HepG2 (cell line): Measurements from ENCODE around the gene SERAC1. TPM values are rescaled to one million over a fixed set of nuclear protein-coding genes. Genes with fewer than 3 reads are reported as not detected.
A peak's percentile ranks its signal among the peaks of the same experiment; 100 is the strongest.

Experiments used
- BORCS8-MEF2B ChIP-seq: sonication (generic); formaldehyde crosslinking; IDR thresholded peaks from 2 replicates; pipeline ENCODE4 v1.8.0; 2022; ENCODE audit warnings: mild to moderate bottlenecking, missing genetic modification reagents
- BRD4 ChIP-seq: sonication (generic); formaldehyde crosslinking; IDR thresholded peaks from 2 replicates; pipeline ENCODE4 v1.4.0; 2020; ENCODE audit warnings: missing genetic modification reagents
- CENPX ChIP-seq: sonication (generic); formaldehyde crosslinking; IDR thresholded peaks from 2 replicates; pipeline ENCODE4 v1.9.0; 2021; ENCODE audit warnings: mild to moderate bottlenecking, missing genetic modification reagents, moderate library complexity
- CHD2 ChIP-seq: IDR thresholded peaks from 2 replicates; pipeline ENCODE4 v1.6.1; 2011; ENCODE audit warnings: low read depth, low read length, improper control_type of control experiment
- DNMT3B ChIP-seq: conservative IDR thresholded peaks from 2 replicates; pipeline ENCODE4 v1.6.1; 2016; ENCODE audit warnings: missing biosample characterization, control low read depth
- HNRNPUL1 ChIP-seq: fragments of 200-400 bp; formaldehyde crosslinking; IDR thresholded peaks from 2 replicates; pipeline ENCODE4 v1.6.1; 2017; ENCODE audit warnings: low read depth, mild to moderate bottlenecking, low read length, moderate library complexity
- KLF11 ChIP-seq: IDR thresholded peaks from 2 replicates; pipeline ENCODE4 v1.6.1; 2016; ENCODE audit warnings: missing compliant biosample characterization
- NFKB2 ChIP-seq: sonication (generic); formaldehyde crosslinking; IDR thresholded peaks from 2 replicates; pipeline ENCODE4 v1.4.0; 2020; ENCODE audit warnings: missing genetic modification reagents, borderline replicate concordance
- NR2C2 ChIP-seq: sonication (generic); formaldehyde crosslinking; IDR thresholded peaks from 2 replicates; pipeline ENCODE4 v1.4.0; 2020; ENCODE audit warnings: missing genetic modification reagents, mild to moderate bottlenecking, moderate library complexity, borderline replicate concordance
- RELA ChIP-seq: sonication (generic); formaldehyde crosslinking; IDR thresholded peaks from 2 replicates; pipeline ENCODE4 v1.4.0; 2020; ENCODE audit warnings: missing genetic modification reagents
- SCMH1 ChIP-seq: sonication (generic); formaldehyde crosslinking; IDR thresholded peaks from 2 replicates; pipeline ENCODE4 v1.9.0; 2021; ENCODE audit warnings: missing genetic modification reagents, mild to moderate bottlenecking, borderline replicate concordance
- SRY ChIP-seq: sonication (generic); formaldehyde crosslinking; IDR thresholded peaks from 2 replicates; pipeline ENCODE4 v1.8.0; 2022; ENCODE audit warnings: mild to moderate bottlenecking, missing genetic modification reagents
- ZBTB38 ChIP-seq: sonication (generic); formaldehyde crosslinking; IDR thresholded peaks from 2 replicates; pipeline ENCODE4 v1.5.1; 2020; ENCODE audit warnings: mild to moderate bottlenecking, missing genetic modification reagents
- ZNF816 ChIP-seq: sonication (generic); formaldehyde crosslinking; IDR thresholded peaks from 2 replicates; pipeline ENCODE4 v1.8.0; 2022; ENCODE audit warnings: missing genetic modification reagents, mild to moderate bottlenecking, borderline replicate concordance
- polyA plus RNA-seq, 8 experiments: library from polyadenylated mRNA; depleted of rRNA in 3 of 8; stranded (reverse) in 7 of 8; unstranded in 1 of 8; fragments of >200 nt; fragmentation: Illumina TruSeq in 4 of 8; extraction: Trizol in 4 of 8; gene quantifications; 2 replicates each; pipeline versions ENCODE4 v1.2.1 to v1.2.3, GENCODE V29; 2011 to 2016; ENCODE audit warnings: low read depth in 4 of 8, missing spikeins in 1 of 8, mixed read lengths in 1 of 8; ENCODE audit not compliant: insufficient read depth in 1 of 8
- total RNA-seq, 5 experiments: library from RNA; depleted of rRNA; stranded (reverse); fragments of >200 nt; fragmentation: Illumina TruSeq; extraction: Trizol; gene quantifications; 2 replicates each; pipeline ENCODE4 v1.2.3, GENCODE V29; 2016; ENCODE audit warnings: low read depth in 1 of 5
- TF ChIP-seq, protein P1 (sequence below): sonication (generic); formaldehyde crosslinking; IDR thresholded peaks from 2 replicates; pipeline ENCODE4 v1.5.1; 2020; ENCODE audit warnings: mild to moderate bottlenecking, missing genetic modification reagents, moderate library complexity
- TF ChIP-seq, protein P2 (sequence below): IDR thresholded peaks from 2 replicates; pipeline ENCODE4 v1.6.1; 2016; ENCODE audit warnings: low read depth
- TF ChIP-seq, protein P3 (sequence below): sonication (generic); formaldehyde crosslinking; IDR thresholded peaks from 2 replicates; pipeline ENCODE4 v1.4.0; 2020; ENCODE audit warnings: missing genetic modification reagents
- TF ChIP-seq, protein P4 (sequence below): sonication (generic); formaldehyde crosslinking; IDR thresholded peaks from 2 replicates; pipeline ENCODE4 v1.5.0; 2020; ENCODE audit warnings: mild to moderate bottlenecking, missing genetic modification reagents, borderline replicate concordance

The SERAC1 gene
- total and polyA plus RNA-seq, 2 of the 13 experiments (the other 11 are each of a cell fraction or from before 2014, with no cell fraction given) = 4.5 to 8.1 TPM

DNA sequence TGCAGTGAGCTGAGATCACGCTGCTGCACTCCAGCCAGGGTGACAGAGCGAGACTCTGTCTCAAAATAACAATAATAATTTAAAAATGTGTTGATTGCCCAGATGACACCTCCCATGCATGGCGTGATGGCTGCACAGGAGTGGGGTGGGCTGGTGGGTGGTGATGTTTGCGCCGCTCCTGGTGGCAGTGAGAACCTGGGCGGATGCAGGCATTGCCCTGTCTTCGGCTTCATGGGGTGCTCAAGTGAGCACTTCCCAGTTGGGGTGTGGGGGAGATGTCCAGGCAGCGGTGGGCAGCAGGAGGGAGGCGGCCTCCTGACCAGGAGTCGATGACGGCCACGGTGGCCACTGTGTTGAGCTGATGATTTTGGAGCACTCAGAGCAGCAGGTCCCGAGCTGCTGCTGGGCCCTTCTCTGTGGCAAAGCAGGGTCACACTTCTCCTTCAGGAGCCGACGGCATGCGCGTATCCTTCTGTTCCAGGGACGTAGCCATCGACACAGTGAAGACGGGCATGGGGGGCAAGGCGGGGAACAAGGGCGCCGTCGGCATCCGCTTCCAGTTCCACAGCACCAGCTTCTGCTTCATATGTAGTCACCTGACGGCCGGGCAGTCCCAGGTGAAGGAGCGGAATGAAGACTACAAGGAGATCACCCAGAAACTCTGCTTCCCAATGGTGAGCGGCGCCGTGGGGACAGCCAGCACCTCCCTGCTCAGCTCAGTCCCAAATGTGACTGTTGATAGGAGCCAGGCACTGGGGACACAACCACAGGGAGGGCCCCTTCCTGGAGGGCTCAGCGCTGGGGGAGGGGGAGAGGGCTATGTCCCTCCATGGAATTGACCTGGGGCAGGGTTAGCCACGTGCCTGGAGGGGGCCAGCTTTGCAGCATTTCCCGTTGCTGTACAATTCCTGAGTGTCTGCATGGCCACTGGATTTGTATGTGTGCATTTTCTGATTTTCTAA lies 96.7 kb downstream of the SERAC1 start (continued):
- TF ChIP-seq, protein P1, sequence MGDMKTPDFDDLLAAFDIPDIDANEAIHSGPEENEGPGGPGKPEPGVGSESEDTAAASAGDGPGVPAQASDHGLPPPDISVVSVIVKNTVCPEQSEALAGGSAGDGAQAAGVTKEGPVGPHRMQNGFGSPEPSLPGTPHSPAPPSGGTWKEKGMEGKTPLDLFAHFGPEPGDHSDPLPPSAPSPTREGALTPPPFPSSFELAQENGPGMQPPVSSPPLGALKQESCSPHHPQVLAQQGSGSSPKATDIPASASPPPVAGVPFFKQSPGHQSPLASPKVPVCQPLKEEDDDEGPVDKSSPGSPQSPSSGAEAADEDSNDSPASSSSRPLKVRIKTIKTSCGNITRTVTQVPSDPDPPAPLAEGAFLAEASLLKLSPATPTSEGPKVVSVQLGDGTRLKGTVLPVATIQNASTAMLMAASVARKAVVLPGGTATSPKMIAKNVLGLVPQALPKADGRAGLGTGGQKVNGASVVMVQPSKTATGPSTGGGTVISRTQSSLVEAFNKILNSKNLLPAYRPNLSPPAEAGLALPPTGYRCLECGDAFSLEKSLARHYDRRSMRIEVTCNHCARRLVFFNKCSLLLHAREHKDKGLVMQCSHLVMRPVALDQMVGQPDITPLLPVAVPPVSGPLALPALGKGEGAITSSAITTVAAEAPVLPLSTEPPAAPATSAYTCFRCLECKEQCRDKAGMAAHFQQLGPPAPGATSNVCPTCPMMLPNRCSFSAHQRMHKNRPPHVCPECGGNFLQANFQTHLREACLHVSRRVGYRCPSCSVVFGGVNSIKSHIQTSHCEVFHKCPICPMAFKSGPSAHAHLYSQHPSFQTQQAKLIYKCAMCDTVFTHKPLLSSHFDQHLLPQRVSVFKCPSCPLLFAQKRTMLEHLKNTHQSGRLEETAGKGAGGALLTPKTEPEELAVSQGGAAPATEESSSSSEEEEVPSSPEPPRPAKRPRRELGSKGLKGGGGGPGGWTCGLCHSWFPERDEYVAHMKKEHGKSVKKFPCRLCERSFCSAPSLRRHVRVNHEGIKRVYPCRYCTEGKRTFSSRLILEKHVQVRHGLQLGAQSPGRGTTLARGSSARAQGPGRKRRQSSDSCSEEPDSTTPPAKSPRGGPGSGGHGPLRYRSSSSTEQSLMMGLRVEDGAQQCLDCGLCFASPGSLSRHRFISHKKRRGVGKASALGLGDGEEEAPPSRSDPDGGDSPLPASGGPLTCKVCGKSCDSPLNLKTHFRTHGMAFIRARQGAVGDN (CRISPR knock-in tag) = peak; percentile 60
- TF ChIP-seq NFKB2 (CRISPR knock-in tag) (no peak), KLF11 (CRISPR knock-in tag) (no peak), BRD4 (CRISPR knock-in tag) (0 out of 2 replicates have a peak, but pooled peaks have one; percentile 23), DNMT3B (no peak), BORCS8-MEF2B (CRISPR knock-in tag) (no peak), ZNF816 (CRISPR knock-in tag) (no peak), SCMH1 (CRISPR knock-in tag) (no peak), HNRNPUL1 (no peak), RELA (no peak), CENPX (no peak), NR2C2 (no peak), ZBTB38 (CRISPR knock-in tag) (0 out of 2 replicates have a peak, but pooled peaks have one; percentile 54), CHD2 (no peak), SRY (peak; percentile 58; the same call in 1 of the 2 replicates)
- TF ChIP-seq, protein P2, sequence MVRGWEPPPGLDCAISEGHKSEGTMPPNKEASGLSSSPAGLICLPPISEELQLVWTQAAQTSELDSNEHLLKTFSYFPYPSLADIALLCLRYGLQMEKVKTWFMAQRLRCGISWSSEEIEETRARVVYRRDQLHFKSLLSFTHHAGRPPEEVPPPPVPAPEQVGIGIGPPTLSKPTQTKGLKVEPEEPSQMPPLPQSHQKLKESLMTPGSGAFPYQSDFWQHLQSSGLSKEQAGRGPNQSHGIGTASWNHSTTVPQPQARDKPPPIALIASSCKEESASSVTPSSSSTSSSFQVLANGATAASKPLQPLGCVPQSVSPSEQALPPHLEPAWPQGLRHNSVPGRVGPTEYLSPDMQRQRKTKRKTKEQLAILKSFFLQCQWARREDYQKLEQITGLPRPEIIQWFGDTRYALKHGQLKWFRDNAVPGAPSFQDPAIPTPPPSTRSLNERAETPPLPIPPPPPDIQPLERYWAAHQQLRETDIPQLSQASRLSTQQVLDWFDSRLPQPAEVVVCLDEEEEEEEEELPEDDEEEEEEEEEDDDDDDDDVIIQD (CRISPR knock-in tag) = no peak
- TF ChIP-seq, protein P3, sequence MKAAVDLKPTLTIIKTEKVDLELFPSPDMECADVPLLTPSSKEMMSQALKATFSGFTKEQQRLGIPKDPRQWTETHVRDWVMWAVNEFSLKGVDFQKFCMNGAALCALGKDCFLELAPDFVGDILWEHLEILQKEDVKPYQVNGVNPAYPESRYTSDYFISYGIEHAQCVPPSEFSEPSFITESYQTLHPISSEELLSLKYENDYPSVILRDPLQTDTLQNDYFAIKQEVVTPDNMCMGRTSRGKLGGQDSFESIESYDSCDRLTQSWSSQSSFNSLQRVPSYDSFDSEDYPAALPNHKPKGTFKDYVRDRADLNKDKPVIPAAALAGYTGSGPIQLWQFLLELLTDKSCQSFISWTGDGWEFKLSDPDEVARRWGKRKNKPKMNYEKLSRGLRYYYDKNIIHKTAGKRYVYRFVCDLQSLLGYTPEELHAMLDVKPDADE (CRISPR knock-in tag) = no peak
- TF ChIP-seq, protein P4, sequence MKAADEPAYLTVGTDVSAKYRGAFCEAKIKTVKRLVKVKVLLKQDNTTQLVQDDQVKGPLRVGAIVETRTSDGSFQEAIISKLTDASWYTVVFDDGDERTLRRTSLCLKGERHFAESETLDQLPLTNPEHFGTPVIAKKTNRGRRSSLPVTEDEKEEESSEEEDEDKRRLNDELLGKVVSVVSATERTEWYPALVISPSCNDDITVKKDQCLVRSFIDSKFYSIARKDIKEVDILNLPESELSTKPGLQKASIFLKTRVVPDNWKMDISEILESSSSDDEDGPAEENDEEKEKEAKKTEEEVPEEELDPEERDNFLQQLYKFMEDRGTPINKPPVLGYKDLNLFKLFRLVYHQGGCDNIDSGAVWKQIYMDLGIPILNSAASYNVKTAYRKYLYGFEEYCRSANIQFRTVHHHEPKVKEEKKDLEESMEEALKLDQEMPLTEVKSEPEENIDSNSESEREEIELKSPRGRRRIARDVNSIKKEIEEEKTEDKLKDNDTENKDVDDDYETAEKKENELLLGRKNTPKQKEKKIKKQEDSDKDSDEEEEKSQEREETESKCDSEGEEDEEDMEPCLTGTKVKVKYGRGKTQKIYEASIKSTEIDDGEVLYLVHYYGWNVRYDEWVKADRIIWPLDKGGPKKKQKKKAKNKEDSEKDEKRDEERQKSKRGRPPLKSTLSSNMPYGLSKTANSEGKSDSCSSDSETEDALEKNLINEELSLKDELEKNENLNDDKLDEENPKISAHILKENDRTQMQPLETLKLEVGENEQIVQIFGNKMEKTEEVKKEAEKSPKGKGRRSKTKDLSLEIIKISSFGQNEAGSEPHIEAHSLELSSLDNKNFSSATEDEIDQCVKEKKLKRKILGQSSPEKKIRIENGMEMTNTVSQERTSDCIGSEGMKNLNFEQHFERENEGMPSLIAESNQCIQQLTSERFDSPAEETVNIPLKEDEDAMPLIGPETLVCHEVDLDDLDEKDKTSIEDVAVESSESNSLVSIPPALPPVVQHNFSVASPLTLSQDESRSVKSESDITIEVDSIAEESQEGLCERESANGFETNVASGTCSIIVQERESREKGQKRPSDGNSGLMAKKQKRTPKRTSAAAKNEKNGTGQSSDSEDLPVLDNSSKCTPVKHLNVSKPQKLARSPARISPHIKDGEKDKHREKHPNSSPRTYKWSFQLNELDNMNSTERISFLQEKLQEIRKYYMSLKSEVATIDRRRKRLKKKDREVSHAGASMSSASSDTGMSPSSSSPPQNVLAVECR (CRISPR knock-in tag) = 0 out of 2 replicates have a peak, but pooled peaks have one; percentile 48
